Loucy (cell line): ENCODE results near the gene SLC45A3.

Experiments used
- H2AFZ ChIP-seq: fragments of 200-600 bp; sonication (generic); 2 replicates; pipeline ENCODE4 v1.6.0; 2016; ENCODE audit warnings: antibody characterized with exemption, mild to moderate bottlenecking, low read length, moderate library complexity
- H3F3A ChIP-seq: fragments of 200-600 bp; 2 replicates; pipeline ENCODE4 v1.6.0; 2016; ENCODE audit warnings: antibody characterized with exemption, low read depth, mild to moderate bottlenecking
- H3K27me3 ChIP-seq: fragments of 200-600 bp; sonication (generic); 2 replicates; pipeline ENCODE4 v1.6.1; 2014; ENCODE audit warnings: low read length, mild to moderate bottlenecking; ENCODE audit not compliant: insufficient read depth, poor library complexity, severe bottlenecking
- H3K36me3 ChIP-seq: fragments of 200-600 bp; sonication (generic); 2 replicates; pipeline ENCODE4 v1.6.1; 2016; ENCODE audit warnings: low read length; ENCODE audit not compliant: insufficient read depth
- H3K4me1 ChIP-seq: fragments of 200-600 bp; sonication (generic); 2 replicates; pipeline ENCODE4 v1.5.1; 2014; ENCODE audit warnings: low read length, mild to moderate bottlenecking; ENCODE audit not compliant: insufficient read depth, poor library complexity, severe bottlenecking
- H3K4me2 ChIP-seq: fragments of 200-600 bp; sonication (generic); 2 replicates; pipeline ENCODE4 v1.6.0; 2014; ENCODE audit warnings: antibody characterized with exemption, low read length, low read depth, mild to moderate bottlenecking; ENCODE audit not compliant: poor library complexity, severe bottlenecking
- H3K4me3 ChIP-seq: fragments of 200-600 bp; sonication (generic); 2 replicates; pipeline ENCODE4 v1.5.1; 2014; ENCODE audit warnings: low read length, mild to moderate bottlenecking, mixed read lengths; ENCODE audit not compliant: poor library complexity, severe bottlenecking
- H3K79me2 ChIP-seq: fragments of 200-600 bp; sonication (generic); 2 replicates; pipeline ENCODE4 v1.6.1; 2014; ENCODE audit warnings: low read length; ENCODE audit not compliant: insufficient read depth
- H3K9ac ChIP-seq: fragments of 200-600 bp; sonication (generic); 2 replicates; pipeline ENCODE4 v1.6.0; 2014; ENCODE audit warnings: mild to moderate bottlenecking, low read depth, low read length, moderate library complexity; ENCODE audit not compliant: poor library complexity, severe bottlenecking
- H3K9me2 ChIP-seq: fragments of 200-600 bp; sonication (generic); replicated peaks from 2 replicates; pipeline ENCODE4 v1.6.1; 2016; ENCODE audit warnings: low read depth, low read length, mixed read lengths
- H3K9me3 ChIP-seq: fragments of 200-600 bp; sonication (generic); 2 replicates; pipeline ENCODE4 v1.6.1; 2014; ENCODE audit warnings: mild to moderate bottlenecking, antibody characterized with exemption, low read length, low read depth; ENCODE audit not compliant: insufficient read depth
- H4K20me1 ChIP-seq: fragments of 200-600 bp; sonication (generic); 2 replicates; pipeline ENCODE4 v1.6.0; 2014; ENCODE audit warnings: antibody characterized with exemption, low read length, mild to moderate bottlenecking; ENCODE audit not compliant: insufficient read depth, poor library complexity, severe bottlenecking
- EZH2phosphoT487 ChIP-seq: fragments of 200-600 bp; IDR thresholded peaks from 2 replicates; pipeline ENCODE4 v1.6.1; 2018; ENCODE audit warnings: antibody characterized with exemption, mild to moderate bottlenecking, moderate library complexity, borderline replicate concordance
- TF ChIP-seq, protein P1 (sequence below): fragments of 200-600 bp; sonication (generic); conservative IDR thresholded peaks from 2 replicates; pipeline ENCODE4 v1.5.1; 2014; ENCODE audit warnings: mild to moderate bottlenecking, antibody characterized with exemption, low read length

Gene SLC45A3

DNA sequence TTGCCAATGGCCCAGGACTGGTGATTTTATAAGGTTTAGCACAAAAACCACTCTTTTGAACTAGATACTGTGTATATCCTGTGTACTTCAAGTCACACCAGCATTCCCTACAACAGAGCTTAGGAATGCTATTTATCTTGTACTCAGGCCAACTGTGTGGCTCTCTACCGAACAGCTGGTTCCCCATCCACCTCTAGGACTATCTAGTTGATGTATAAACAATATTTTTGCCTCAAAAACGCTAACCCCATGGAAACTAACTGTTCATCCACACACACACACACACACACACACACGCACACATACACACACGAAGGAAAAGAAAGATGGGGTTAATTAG is 28.7 kb upstream of the SLC45A3 start:
- no peaks in the 10 kb centered on the region for H3K9me3 ChIP-seq
- no peaks in the 10 kb centered on the region for H3K36me3 ChIP-seq
- H3K4me1 ChIP-seq = peaks cover 17% of the 10 kb centered on the region
- no peak overlapping the region for H3K4me2 ChIP-seq
- no peaks in the 10 kb centered on the region for H3K27me3 ChIP-seq
- no peak for TF ChIP-seq EZH2phosphoT487
- TF ChIP-seq, protein P1, sequence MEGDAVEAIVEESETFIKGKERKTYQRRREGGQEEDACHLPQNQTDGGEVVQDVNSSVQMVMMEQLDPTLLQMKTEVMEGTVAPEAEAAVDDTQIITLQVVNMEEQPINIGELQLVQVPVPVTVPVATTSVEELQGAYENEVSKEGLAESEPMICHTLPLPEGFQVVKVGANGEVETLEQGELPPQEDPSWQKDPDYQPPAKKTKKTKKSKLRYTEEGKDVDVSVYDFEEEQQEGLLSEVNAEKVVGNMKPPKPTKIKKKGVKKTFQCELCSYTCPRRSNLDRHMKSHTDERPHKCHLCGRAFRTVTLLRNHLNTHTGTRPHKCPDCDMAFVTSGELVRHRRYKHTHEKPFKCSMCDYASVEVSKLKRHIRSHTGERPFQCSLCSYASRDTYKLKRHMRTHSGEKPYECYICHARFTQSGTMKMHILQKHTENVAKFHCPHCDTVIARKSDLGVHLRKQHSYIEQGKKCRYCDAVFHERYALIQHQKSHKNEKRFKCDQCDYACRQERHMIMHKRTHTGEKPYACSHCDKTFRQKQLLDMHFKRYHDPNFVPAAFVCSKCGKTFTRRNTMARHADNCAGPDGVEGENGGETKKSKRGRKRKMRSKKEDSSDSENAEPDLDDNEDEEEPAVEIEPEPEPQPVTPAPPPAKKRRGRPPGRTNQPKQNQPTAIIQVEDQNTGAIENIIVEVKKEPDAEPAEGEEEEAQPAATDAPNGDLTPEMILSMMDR = no peak
- H2AFZ ChIP-seq = no peak overlapping the region
- no peaks in the 10 kb centered on the region for H3K79me2 ChIP-seq
- H3K4me3 ChIP-seq = no peak overlapping the region
- peaks cover 2% of the 10 kb centered on the region; the same call in 1 of the 2 replicates for H3F3A ChIP-seq
- H3K9ac ChIP-seq = no peak overlapping the region
- no peaks in the 10 kb centered on the region for H3K9me2 ChIP-seq
- H4K20me1 ChIP-seq = no peaks in the 10 kb centered on the region

GRCh38 chr1:205706601-205707502 is 26.5 kb upstream of the SLC45A3 start:
- Histone ChIP-seq H3K9me3 (no peaks in the 10 kb centered on the region), H3K9me2 (no peaks in the 10 kb centered on the region), H2AFZ (no peak overlapping the region), H3K36me3 (no peaks in the 10 kb centered on the region), H3K9ac (no peak overlapping the region), H3K4me3 (no peak overlapping the region), H3F3A (no peaks in the 10 kb centered on the region), H3K27me3 (no peaks in the 10 kb centered on the region), H3K79me2 (no peaks in the 10 kb centered on the region), H3K4me1 (peaks cover 26% of the 10 kb centered on the region), H4K20me1 (no peaks in the 10 kb centered on the region), H3K4me2 (no peak overlapping the region)
- no peak for TF ChIP-seq EZH2phosphoT487
- TF ChIP-seq, protein P1 = no peak

DNA sequence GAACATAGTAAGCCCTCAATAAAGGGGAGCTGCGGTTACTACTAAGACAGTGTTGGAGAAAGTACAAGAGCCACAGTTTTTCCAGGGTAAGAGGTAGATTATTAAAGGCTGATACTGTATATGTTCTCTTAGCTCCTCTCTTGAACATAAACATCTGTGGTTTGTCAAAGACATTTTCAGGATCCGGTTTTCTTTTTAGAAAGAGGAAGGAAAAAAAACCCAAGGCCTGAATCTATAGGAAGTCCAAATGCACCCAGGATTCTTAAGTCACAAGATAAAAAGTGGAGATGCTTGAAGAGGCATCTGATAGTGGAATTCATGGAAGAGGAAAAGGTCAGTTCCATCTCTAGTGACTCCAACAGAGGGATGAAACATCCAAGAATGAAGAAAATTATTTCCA is 24.6 kb upstream of the SLC45A3 start:
- Histone ChIP-seq H3K27me3 (no peaks in the 10 kb centered on the region), H2AFZ (no peak overlapping the region), H3K79me2 (no peaks in the 10 kb centered on the region), H3K36me3 (no peaks in the 10 kb centered on the region), H3F3A (no peaks in the 10 kb centered on the region), H3K4me3 (no peak overlapping the region), H3K9me3 (no peaks in the 10 kb centered on the region), H3K9me2 (no peaks in the 10 kb centered on the region), H3K9ac (no peak overlapping the region), H3K4me2 (no peak overlapping the region), H4K20me1 (no peaks in the 10 kb centered on the region), H3K4me1 (peaks cover 42% of the 10 kb centered on the region)
- no peak for TF ChIP-seq EZH2phosphoT487
- TF ChIP-seq, protein P1 = no peak
